ENCODE data around the gene MT1M.

MT1M gene

DNA sequence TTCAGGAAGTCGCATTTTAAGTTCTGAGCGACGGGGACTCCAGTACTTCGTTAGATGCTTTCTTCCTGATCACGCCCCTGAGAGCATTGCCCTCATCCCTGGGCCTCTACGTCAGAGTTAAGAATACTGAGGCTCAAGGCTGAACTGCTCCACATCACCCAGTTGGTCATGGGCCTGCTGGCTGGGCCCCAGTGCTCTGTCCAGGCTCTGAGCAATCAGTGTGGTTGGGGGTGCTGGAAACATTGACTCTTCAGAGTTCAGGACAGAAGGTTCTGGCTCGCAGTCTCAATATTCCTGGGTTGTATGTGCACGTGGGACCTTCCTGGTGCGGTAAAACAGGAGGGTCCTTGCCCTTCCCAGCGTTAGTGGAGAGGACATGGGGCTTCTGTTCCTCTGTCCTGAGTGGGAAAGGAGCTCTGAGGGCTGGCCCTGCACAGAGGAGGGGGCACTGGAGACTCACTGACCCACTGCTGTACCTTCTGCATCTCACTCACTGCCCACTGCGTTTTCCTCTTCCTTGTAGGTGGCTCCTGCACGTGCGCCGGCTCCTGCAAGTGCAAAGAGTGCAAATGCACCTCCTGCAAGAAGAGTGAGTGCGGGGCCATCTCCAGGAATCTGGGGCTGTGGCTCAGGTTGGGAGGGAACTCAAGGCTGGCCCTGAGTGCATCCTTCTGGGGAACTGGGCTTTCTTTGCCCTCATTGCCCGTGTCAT is 6.4 kb upstream of the MT1M start:
- no peak for TF ChIP-seq POLR2A (IDR thresholded peaks at IDR 0.05; ENCODE audit: low read depth, low read length)
- FAIRE-seq (no peak), DNase-seq (ENCODE audit: insufficient read length, low spot score) (no peak)

DNA sequence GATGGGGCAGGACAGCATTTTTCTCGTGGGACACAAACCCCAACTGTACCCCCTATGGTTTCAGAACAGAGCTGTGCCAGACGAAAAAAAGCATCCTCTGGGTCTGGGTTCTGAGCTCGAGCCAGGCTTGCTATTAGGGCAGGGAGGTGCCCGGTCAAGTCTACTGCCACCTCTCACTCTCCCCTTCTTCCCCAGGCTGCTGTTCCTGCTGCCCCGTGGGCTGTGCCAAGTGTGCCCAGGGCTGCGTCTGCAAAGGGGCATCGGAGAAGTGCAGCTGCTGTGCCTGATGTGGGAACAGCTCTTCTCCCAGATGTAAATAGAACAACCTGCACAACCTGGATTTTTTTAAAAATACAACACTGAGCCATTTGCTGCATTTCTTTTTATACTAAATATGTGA is 5.8 kb upstream of the MT1M start:
- FAIRE-seq, result no peak
- DNase-seq (ENCODE audit: insufficient read length, low spot score), result no peak
- TF ChIP-seq POLR2A (IDR thresholded peaks at IDR 0.05; ENCODE audit: low read depth, low read length) (no peak), POLR2AphosphoS5 (IDR thresholded peaks at IDR 0.05; ENCODE audit: low read depth, low read length) (no peak), PAX5 (IDR thresholded peaks at IDR 0.05; ENCODE audit: insufficient read depth, low read length, severe bottlenecking) (no peak), SPI1 (IDR thresholded peaks at IDR 0.05; ENCODE audit: low read depth, low read length) (no peak), POU2F2 (IDR thresholded peaks at IDR 0.05; ENCODE audit: low read depth, low read length) (no peak), TAF1 (IDR thresholded peaks at IDR 0.05; ENCODE audit: low read depth, low read length) (no peak)

DNA sequence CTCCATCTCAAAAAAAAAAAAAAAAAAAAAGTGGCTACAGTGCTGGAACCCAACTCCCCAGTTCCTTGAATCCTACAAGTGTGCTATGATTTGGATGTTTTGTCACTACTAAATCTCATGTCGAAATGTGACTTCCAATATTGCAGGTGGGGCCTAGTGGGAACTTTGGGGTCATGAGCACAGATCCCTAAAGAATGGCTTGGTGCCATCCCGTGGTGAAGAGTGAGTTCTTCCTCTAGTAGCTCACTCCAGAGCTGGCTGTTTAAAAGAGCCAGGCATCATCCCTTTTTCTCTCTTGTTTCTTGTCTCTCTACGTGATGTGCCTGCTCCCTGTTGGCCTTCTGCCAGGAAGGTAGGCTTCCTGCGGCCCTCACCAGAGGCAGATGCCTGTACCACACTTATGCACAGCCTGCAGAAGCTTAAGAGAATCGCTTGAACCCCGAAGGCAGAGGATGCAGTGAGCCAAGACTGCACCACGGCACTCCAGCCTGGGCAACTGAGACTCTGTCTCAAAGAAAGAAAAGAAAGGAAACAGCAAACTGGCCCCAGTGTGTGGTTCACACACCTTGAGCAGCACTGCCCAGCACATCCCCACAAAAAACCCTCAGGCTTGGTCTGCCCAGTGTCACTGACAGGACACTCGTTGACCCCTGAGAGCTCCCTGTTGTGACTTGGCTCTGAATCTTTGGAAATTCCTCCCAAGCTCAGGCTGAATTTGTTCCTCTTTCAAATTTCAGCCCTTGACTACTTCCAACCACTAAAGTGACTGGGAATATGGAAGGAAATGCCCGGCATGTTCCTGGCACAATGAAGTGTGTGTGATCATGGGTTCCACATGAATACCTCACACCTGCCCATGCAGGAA is 3.7 kb upstream of the MT1M start:
- DNase-seq (ENCODE audit: insufficient read length, low spot score) (no peak), FAIRE-seq (no peak)
- no peak for TF ChIP-seq PAX5 (IDR thresholded peaks at IDR 0.05; ENCODE audit: insufficient read depth, low read length, severe bottlenecking)
- no peak for TF ChIP-seq POLR2AphosphoS5 (IDR thresholded peaks at IDR 0.05; ENCODE audit: low read depth, low read length)
- TF ChIP-seq POLR2A (IDR thresholded peaks at IDR 0.05; ENCODE audit: low read depth, low read length), result no peak
- no peak for TF ChIP-seq POU2F2 (IDR thresholded peaks at IDR 0.05; ENCODE audit: low read depth, low read length)
- no peak for TF ChIP-seq SPI1 (IDR thresholded peaks at IDR 0.05; ENCODE audit: low read depth, low read length)

DNA sequence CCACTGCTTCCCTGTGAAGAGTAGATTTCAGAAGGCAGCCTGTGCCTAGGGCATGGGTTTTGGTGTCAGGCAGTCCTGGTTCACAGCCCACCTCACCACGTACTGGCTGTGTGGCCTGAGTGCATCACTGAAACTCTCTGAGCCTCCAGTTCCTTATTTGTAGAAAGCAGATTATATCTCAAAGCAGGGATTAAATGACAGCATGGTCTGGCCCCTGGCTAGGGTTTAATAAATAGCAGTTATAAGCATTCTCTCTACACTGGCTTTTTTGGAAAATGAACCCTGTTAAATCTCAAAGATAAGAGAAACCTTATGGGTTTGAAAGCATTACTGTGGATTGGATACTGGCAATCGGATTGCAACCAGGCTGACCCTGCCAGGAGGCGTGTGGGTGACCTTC is 2.9 kb upstream of the MT1M start:
- DNase-seq (ENCODE audit: insufficient read length, low spot score), result no peak
- TF ChIP-seq POU2F2 (IDR thresholded peaks at IDR 0.05; ENCODE audit: low read depth, low read length) (no peak), SPI1 (IDR thresholded peaks at IDR 0.05; ENCODE audit: low read depth, low read length) (peak; percentile 60; the same call in 1 of the 2 replicates)
- FAIRE-seq, result no peak

DNA sequence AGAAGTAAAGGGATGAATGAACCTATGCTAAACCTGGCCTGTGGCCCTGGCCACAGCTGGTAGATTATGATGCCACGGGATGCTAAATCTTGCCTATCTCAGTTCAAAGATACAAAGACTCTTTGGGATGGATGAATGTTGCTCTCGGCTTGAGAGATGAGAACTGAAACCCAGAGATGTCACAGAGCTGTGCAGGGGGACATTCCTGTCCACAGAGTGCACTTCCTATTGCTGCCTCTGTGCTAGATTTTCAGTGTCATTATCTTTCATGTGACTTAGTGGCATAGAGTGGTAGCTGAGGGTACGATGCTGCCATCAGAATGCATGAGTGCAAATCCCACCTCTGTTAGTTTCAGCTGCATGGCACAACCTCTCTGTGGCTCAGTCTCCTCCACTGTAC is 2.3 kb upstream of the MT1M start:
- TF ChIP-seq POLR2AphosphoS5 (IDR thresholded peaks at IDR 0.05; ENCODE audit: low read depth, low read length) (no peak), SPI1 (IDR thresholded peaks at IDR 0.05; ENCODE audit: low read depth, low read length) (peak; percentile 90), TAF1 (IDR thresholded peaks at IDR 0.05; ENCODE audit: low read depth, low read length) (no peak)
- no peak for DNase-seq (ENCODE audit: insufficient read length, low spot score)
- FAIRE-seq, result peak; percentile 84

DNA sequence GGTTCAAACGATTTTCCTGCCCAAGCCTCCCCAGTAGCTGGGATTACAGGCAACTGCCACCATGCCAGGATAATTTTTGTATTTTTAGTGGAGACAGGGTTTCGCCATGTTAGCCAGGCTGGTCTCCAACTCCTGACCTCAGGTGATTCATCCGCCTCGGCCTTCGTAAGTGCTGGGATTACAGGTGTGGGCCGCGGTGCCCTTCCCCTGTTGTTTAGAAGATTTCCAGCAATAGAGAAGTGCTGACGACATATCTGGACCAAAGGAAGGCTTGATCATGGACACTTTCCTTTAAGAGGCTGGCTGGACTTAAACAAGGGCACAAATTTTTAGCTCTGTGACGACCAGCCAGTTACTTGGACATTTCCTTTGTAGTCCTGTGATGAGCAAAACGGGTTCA is 1.3 kb upstream of the MT1M start:
- DNase-seq (ENCODE audit: insufficient read length, low spot score) (no peak), FAIRE-seq (no peak)
- TF ChIP-seq POU2F2 (IDR thresholded peaks at IDR 0.05; ENCODE audit: low read depth, low read length) (no peak), POLR2A (IDR thresholded peaks at IDR 0.05; ENCODE audit: low read depth, low read length) (no peak), TAF1 (IDR thresholded peaks at IDR 0.05; ENCODE audit: low read depth, low read length) (no peak), PAX5 (IDR thresholded peaks at IDR 0.05; ENCODE audit: insufficient read depth, low read length, severe bottlenecking) (no peak)

DNA sequence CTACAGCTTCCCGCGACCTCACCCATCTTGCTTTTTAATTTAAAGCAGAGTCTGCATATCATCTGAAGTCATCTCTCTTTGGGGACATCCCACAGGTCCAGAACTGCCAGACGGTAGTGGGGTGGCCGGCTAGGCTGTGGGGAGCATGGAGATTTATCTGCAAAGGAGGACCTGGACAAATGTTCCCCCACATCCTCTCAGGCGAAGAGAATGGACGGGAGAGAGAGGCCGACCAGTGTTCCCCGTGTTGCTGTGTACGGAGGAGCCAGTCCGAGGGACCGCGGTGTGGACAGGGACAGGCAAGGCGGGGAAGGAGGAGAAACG is 665 bp upstream of the MT1M start:
- FAIRE-seq, result no peak
- TF ChIP-seq TAF1 (IDR thresholded peaks at IDR 0.05; ENCODE audit: low read depth, low read length), result no peak
- no peak for TF ChIP-seq SPI1 (IDR thresholded peaks at IDR 0.05; ENCODE audit: low read depth, low read length)
- no peak for TF ChIP-seq POLR2AphosphoS5 (IDR thresholded peaks at IDR 0.05; ENCODE audit: low read depth, low read length)
- TF ChIP-seq PAX5 (IDR thresholded peaks at IDR 0.05; ENCODE audit: insufficient read depth, low read length, severe bottlenecking), result no peak
- TF ChIP-seq POLR2A (IDR thresholded peaks at IDR 0.05; ENCODE audit: low read depth, low read length), result no peak
- no peak for TF ChIP-seq POU2F2 (IDR thresholded peaks at IDR 0.05; ENCODE audit: low read depth, low read length)
- no peak for DNase-seq (ENCODE audit: insufficient read length, low spot score)

DNA sequence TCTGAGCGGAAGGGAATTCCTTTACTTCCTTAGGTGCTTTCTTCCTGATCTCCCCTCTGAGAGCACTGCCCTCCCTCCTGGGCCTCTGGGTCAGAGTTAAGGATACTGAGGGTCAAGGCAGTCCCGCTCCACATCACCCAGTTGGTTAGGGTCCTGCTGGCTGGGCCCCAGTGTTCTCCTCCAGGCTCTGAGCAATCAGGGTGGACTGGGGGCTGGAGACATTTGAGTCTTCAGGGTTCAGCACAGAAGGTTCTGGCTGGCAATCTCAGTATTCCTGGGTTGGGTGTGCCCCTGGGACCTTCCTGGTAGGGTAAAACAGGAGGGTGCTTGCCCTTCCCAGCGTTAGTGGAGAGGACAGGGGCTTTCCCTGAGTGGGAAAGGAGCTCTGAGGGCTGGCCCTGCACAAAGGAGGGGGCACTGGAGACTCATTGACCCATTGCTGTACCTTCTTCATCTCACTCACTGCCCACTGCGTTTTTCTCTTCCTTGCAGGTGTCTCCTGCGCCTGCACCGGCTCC is 448 bp downstream of the MT1M start:
- DNase-seq (ENCODE audit: insufficient read length, low spot score) (no peak), FAIRE-seq (no peak)
- TF ChIP-seq POU2F2 (IDR thresholded peaks at IDR 0.05; ENCODE audit: low read depth, low read length), result no peak
- TF ChIP-seq POLR2AphosphoS5 (IDR thresholded peaks at IDR 0.05; ENCODE audit: low read depth, low read length), result no peak
- no peak for TF ChIP-seq POLR2A (IDR thresholded peaks at IDR 0.05; ENCODE audit: low read depth, low read length)
- no peak for TF ChIP-seq TAF1 (IDR thresholded peaks at IDR 0.05; ENCODE audit: low read depth, low read length)
- TF ChIP-seq PAX5 (IDR thresholded peaks at IDR 0.05; ENCODE audit: insufficient read depth, low read length, severe bottlenecking), result no peak
- TF ChIP-seq SPI1 (IDR thresholded peaks at IDR 0.05; ENCODE audit: low read depth, low read length), result no peak

DNA sequence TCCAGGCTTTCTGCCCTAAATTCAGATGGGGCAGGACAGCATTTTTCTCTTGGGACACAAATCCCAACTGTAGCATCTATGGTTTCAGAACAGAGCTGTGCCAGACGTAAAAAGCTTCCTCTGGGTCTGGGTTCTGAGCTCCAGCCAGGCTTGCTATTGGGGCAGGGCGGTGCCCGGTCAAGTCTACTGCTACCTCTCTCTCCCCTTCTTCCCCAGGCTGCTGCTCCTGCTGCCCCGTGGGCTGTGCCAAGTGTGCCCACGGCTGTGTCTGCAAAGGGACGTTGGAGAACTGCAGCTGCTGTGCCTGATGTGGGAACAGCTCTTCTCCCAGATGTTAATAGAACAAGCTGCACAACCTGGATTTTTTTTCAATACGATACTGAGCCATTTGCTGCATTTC is 1.1 kb downstream of the MT1M start:
- DNase-seq (ENCODE audit: insufficient read length, low spot score), result no peak
- no peak for FAIRE-seq
- TF ChIP-seq POLR2AphosphoS5 (IDR thresholded peaks at IDR 0.05; ENCODE audit: low read depth, low read length) (no peak), POU2F2 (IDR thresholded peaks at IDR 0.05; ENCODE audit: low read depth, low read length) (no peak), PAX5 (IDR thresholded peaks at IDR 0.05; ENCODE audit: insufficient read depth, low read length, severe bottlenecking) (no peak), POLR2A (IDR thresholded peaks at IDR 0.05; ENCODE audit: low read depth, low read length) (no peak), TAF1 (IDR thresholded peaks at IDR 0.05; ENCODE audit: low read depth, low read length) (no peak), SPI1 (IDR thresholded peaks at IDR 0.05; ENCODE audit: low read depth, low read length) (no peak)

Measured in GM12891 (cell line).